GM21825 (cell line): Measurements from ENCODE around the gene MND1.

Experiments
- ATAC-seq: cut with Tn5 transposase; IDR thresholded peaks from one replicate; pipeline ENCODE4 v1.9.1; 2021; ENCODE audit warnings: mild to moderate bottlenecking, moderate library complexity; ENCODE audit not compliant: unreplicated experiment

Gene MND1

GRCh38 chr4:153344131-153345011 lies at the start of gene MND1:
MND1 (plus strand) TSS chr4:153344688; CDS start chr4:153344738, 50 bp downstream.
- ATAC-seq: peak; percentile 79

DNA sequence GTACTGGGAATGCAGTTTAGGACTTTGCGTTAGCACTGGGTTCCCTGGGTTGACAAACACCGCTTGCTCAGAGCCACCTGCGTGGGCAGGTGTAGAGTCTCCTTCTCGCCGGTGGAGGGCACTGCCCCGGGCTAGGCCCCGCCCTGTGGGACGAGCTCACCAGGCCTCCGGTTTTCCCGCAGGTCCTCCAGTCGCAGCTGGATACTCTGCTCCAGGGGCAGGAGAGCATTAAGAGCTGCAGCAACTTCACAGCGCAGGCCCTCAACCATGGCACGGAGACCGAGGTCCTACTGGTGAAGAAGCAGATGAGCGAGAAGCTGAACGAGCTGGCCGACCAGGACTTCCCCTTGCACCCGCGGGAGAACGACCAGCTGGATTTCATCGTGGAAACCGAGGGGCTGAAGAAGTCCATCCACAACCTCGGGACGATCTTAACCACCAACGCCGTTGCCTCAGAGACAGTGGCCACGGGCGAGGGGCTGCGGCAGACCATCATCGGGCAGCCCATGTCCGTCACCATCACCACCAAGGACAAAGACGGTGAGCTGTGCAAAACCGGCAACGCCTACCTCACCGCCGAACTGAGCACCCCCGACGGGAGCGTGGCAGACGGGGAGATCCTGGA lies 49.2 kb upstream of the MND1 start:
- ATAC-seq: no peak

DNA sequence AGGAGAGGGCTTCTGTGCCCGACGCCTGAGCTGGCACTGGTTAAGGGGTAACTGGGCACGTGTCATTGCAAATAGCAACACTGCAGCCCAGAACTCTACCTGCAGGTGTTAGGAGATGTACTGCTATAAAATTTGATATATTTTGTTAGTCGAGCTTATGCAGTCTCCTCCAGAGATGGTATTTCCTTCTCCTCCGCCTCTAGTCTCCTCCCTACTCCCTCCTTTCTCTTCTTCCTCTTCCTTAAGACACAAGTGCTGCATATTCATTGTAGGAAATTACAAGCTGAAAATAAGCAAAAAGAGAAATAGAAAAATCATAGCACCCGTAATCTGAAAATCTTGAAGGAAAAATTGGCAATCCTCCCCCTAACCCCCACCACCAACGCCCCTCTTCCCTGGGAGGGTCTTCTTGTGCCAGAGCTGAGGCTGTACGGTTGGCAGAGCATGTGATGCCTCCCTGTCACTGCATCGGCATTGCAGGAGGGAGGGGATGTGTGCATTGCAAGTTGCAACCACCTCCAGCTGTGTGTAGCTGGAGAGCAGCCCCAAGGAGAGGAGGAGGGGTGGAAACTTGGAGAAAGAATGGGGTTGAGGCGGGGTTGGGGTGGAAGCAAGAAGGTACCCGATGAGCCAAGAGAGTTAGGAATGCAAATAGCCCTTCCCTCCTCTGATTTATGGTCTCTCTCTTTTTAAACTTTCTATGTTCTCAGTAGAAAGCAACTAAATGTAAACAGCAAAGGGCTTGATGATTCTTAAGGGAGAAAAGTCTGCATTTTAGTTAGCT lies 48.3 kb upstream of the MND1 start:
- no peak for ATAC-seq

- ATAC-seq: no peak
These were observed 47.4 kb upstream of the MND1 start for GRCh38 chr4:153297116-153297515.

DNA sequence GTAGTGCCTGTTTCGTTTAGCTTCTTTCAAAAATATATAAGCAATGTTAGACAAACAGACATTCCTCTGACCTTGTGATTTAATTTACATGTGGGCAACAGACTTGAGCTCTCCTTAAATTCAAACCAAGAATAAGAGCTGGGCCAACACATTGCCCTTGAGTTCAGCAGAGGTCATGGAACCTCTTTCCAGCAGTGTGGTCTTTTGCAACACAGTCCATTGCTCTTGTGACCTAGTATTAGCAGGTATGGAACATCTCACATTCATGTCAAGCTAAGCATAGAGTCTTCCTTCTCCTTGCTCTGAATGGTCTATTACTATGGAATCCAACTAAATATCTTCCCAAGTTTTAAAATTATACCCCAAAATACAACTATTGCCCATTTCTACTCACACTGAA lies 33.7 kb upstream of the MND1 start:
- no peak for ATAC-seq

DNA sequence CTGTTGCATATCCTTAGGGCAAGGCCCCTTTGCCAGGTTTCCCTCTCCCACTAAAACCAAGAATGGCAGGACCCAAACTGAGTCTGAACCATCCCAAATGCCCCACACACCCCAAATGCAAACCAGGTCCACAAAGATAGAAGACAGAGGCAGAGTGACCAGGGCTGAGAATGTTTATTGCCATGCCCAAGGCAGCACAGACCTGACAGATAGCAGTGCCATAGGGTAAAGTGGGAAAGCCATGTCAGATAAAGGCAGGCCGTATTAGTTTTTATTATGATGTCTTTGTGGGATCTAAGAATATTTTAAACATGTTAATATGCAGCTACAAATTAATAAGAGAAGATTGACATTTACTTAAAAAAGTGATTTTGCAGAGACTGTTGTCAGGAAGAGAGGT lies 29.6 kb upstream of the MND1 start:
- ATAC-seq: no peak

DNA sequence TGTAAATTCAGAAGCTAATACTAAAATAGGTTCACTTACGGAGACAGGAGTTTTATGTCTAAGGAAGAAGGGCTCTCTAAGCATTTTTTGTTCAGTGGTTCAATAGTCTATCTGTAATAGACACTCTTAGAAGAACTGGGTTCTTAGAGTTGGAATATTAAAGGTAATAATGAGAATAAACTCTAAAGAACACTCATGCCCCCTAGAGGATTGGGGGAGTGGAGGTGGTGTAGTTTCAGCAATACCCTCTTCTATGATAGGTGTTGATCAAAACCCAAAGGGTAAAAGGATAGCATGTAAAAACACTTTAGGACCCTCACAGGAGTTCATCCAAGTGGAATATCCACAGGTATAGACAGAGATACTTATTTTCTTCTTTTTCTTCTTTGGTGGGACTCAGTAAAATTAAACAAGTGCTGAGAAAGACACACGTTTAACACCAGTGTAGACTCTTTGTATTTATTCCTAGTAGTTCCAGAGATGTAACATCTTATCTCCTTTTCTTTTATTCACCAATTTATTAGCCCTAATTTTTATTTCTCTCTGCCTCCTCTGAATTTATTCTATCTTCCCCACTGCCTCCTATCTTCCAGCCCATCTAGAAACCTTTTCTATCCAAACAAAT lies 25.7 kb upstream of the MND1 start:
- no peak for ATAC-seq

- ATAC-seq: no peak
These were observed 21.7 kb upstream of the MND1 start for GRCh38 chr4:153322791-153323190.

GRCh38 chr4:153324046-153324445 lies 20.4 kb upstream of the MND1 start:
- no peak for ATAC-seq

- ATAC-seq: no peak
These were observed 18.9 kb upstream of the MND1 start for GRCh38 chr4:153325558-153325957.

DNA sequence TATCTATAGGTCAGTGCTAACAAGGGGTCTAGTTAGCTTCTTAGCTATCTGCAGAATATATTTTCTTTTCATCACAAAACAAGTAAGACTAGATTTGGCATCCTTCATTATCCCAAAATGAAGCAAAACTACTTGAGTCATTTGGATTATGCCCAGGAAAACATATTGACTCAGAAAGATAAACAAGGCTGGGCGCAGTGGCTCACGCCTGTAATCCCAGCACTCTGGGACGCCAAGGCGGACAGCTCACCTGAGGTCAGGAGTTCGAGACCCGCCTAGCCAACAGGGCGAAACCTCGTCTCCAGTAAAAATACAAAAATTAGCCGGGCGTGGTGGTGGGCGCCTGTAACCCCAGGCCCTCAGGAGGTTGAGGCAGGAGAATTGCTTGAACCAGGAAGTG lies 18.0 kb upstream of the MND1 start:
- ATAC-seq: no peak

GRCh38 chr4:153327247-153327646 lies 17.2 kb upstream of the MND1 start:
- ATAC-seq: no peak

DNA sequence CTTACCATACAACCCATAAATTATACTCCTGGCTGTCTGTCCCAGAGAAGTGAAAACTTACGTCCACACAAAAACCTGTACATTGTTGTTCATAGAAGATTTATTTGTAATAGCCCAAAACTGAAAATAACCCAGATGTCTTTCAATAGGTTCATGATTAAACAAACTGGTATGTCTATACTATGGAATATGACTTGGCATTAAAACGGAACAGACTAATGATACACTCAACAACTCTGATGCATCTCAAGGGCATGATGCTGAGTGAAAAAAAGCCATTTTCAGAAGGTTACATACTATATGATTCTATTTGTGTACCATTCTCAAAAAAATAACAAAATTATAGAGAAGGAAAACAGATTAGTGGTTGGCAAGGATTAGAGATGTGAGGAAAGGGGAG lies 11.6 kb upstream of the MND1 start:
- ATAC-seq: no peak

DNA sequence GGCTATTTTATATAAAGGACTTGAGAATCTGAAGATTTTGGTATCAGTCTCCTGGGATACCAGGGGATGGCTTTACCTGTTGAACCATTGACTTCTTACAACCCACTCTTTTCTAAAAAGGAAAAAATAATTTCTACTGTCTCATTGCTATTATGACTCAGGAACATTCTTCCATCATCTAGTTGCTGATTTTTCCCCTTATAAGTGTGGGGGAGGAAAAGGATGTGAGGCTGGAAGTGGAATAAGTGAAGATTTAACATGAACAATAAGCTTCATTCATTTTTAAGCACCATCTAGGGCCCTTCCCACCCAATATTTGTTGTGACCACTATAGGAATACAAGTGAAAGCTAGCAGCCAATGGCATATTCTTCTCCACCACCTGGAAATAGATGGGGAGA lies 10.6 kb upstream of the MND1 start:
- no peak for ATAC-seq

GRCh38 chr4:153335665-153336064 lies 8.8 kb upstream of the MND1 start:
- ATAC-seq: no peak

GRCh38 chr4:153337686-153338085 lies 6.8 kb upstream of the MND1 start:
- no peak for ATAC-seq

DNA sequence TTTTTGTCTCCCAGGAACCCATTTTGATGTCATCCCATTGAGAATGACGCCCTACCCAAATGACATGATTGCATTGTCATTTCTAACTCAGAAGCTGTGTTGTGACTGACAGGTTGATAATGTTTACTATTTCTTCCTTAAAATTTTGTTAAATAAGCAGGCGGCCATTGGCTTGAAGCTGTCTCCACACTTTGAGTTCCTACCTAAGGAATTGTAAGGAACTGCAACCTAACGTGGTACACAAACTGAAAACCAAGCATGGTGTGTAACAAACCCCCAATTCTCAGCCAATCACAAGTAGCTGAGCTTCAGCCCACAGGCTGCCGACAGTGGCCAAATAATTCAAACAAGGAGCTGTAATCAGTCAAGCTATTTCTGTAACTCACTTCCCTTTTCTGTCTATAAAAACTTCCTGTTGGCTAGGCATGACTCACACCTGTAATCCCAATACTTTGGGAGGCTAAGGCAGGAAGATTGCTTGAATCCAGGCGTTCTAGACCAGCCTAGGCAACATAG lies 2.9 kb upstream of the MND1 start:
- no peak for ATAC-seq

- no peak for ATAC-seq
These were observed 1.5 kb upstream of the MND1 start for GRCh38 chr4:153342751-153343552.

- ATAC-seq: peak; percentile 31
These were observed 809 bp downstream of the MND1 start for GRCh38 chr4:153345012-153345981.
